Mucosa of descending colon (tissue), 3 donors: Measurements from ENCODE around the gene CLEC4G. TPM values are rescaled to one million over a fixed set of nuclear protein-coding genes. Genes with fewer than 3 reads are reported as not detected.
"Not testable (repeated sequence)": the region's sequence is repeated elsewhere in the genome, so short reads cannot be mapped to it uniquely, and the experiment has no call there.

Source experiments
- ATAC-seq: fragments of 200-7000 bp; cut with Tn5 transposase; one replicate; pipeline ENCODE4 v1.9.1; 2020; ENCODE audit warnings: mild to moderate bottlenecking, moderate library complexity
- DNase-seq, 3 donors: peaks; one replicate each; pipeline ENCODE4 v3.0.0-alpha.2; 2020
- H3K36me3 ChIP-seq: fragments of 200-600 bp; one replicate; pipeline ENCODE4 v1.8.0; 2021; ENCODE audit warnings: low read depth, mild to moderate bottlenecking
- H3K4me1 ChIP-seq: fragments of 200-600 bp; one replicate; pipeline ENCODE4 v1.8.0; 2021; ENCODE audit warnings: low read depth, mild to moderate bottlenecking
- H3K4me3 ChIP-seq: fragments of 200-600 bp; one replicate; pipeline ENCODE4 v1.8.0; 2021; ENCODE audit warnings: mild to moderate bottlenecking
- H3K9me3 ChIP-seq: fragments of 200-600 bp; one replicate; pipeline ENCODE4 v1.8.0; 2021; ENCODE audit warnings: mild to moderate bottlenecking
- CTCF ChIP-seq: fragments of 200-600 bp; IDR thresholded peaks from one replicate; pipeline ENCODE4 v1.8.0; 2022; ENCODE audit warnings: antibody characterized with exemption, mild to moderate bottlenecking
- intact Hi-C, 2 donors: fragments of 100-400 bp; cut with DNase I in 1 of 2; cut with micrococcal nuclease in 1 of 2; formaldehyde crosslinking; loops; one replicate each; pipeline versions ENCODE4 v1.11.0 to v1.11.1; 2022; cut with DNase I, micrococcal nuclease
- total RNA-seq, 3 donors: library from RNA; stranded (reverse); fragmentation: NEBNext Ultra II Directional in 2 of 3; extraction: Animal tissue kit (Norgen Biotek cat#: 25700) in 2 of 3; gene quantifications; one replicate each; pipeline versions ENCODE4 v1.2.1 to v1.2.4, GENCODE V29; 2021 to 2023
- donor health status: DM: no; HTN: no; CAD: no; lungs with moderate emphysema.
- donor health status: DM: no; HTN: no; CAD: no.
- donor health status: DM: no; HTN: yes; CAD: no.

Gene CLEC4G
- total RNA-seq, 3 donors from 2014 or later, result 1.3 to 2.5 TPM; not detected in 1

- no peak for DNase-seq
- ATAC-seq, result no peak
- intact Hi-C loops, result no loop called here
- H3K4me3 ChIP-seq, result no peak overlapping the region
- TF ChIP-seq CTCF, result no peak
- H3K9me3 ChIP-seq, result no peaks in the 10 kb centered on the region
- H3K36me3 ChIP-seq, result no peaks in the 10 kb centered on the region
- H3K4me1 ChIP-seq, result no peaks in the 10 kb centered on the region
Observed at GRCh38 chr19:7773841-7774240, 41.9 kb upstream of the CLEC4G start.

- Histone ChIP-seq H3K4me3 (no peak overlapping the region), H3K9me3 (no peaks in the 10 kb centered on the region), H3K4me1 (no peaks in the 10 kb centered on the region), H3K36me3 (no peaks in the 10 kb centered on the region)
- peak; percentile 46 for ATAC-seq
- intact Hi-C loops, result no loop called here
- no peak for DNase-seq
- TF ChIP-seq CTCF, result no peak
Observed at GRCh38 chr19:7772752-7773291, 40.9 kb upstream of the CLEC4G start.

GRCh38 chr19:7771072-7771471 lies 39.2 kb upstream of the CLEC4G start:
- no peak for DNase-seq
- no peak for ATAC-seq
- Histone ChIP-seq H3K36me3 (no peaks in the 10 kb centered on the region), H3K4me1 (no peaks in the 10 kb centered on the region), H3K4me3 (no peak overlapping the region), H3K9me3 (no peaks in the 10 kb centered on the region)
- TF ChIP-seq CTCF, result no peak
- intact Hi-C loops, result no loop called here

- intact Hi-C loops, result loop anchor here in 1 of 2 donors (2.0 kb wide), 1 partner anchor 36 kb away; no protein-coding TSS in a partner anchor
- Histone ChIP-seq H3K9me3 (no peaks in the 10 kb centered on the region), H3K4me3 (no peak overlapping the region), H3K36me3 (no peaks in the 10 kb centered on the region), H3K4me1 (no peaks in the 10 kb centered on the region)
- no peak for TF ChIP-seq CTCF
- DNase-seq, result no peak
- ATAC-seq, result no peak
Observed at GRCh38 chr19:7769171-7769570, 37.3 kb upstream of the CLEC4G start.

GRCh38 chr19:7767487-7767886 lies 35.6 kb upstream of the CLEC4G start:
- no peak for TF ChIP-seq CTCF
- H3K36me3 ChIP-seq, result no peaks in the 10 kb centered on the region
- no peak for DNase-seq
- H3K4me1 ChIP-seq, result no peaks in the 10 kb centered on the region
- no peak overlapping the region for H3K4me3 ChIP-seq
- intact Hi-C loops, result no loop called here
- ATAC-seq, result no peak
- no peaks in the 10 kb centered on the region for H3K9me3 ChIP-seq

GRCh38 chr19:7766535-7766934 lies 34.6 kb upstream of the CLEC4G start:
- no peak overlapping the region for H3K4me3 ChIP-seq
- no peak for ATAC-seq
- TF ChIP-seq CTCF, result no peak
- intact Hi-C loops, result no loop called here
- DNase-seq, result no peak
- no peaks in the 10 kb centered on the region for H3K9me3 ChIP-seq
- no peaks in the 10 kb centered on the region for H3K36me3 ChIP-seq
- H3K4me1 ChIP-seq, result no peaks in the 10 kb centered on the region

- H3K4me3 ChIP-seq, intact Hi-C loops, H3K36me3 ChIP-seq, DNase-seq, ATAC-seq, H3K4me1 ChIP-seq, H3K9me3 ChIP-seq: not testable (repeated sequence)
Observed at GRCh38 chr19:7765043-7765442, 33.1 kb upstream of the CLEC4G start.

- ATAC-seq, H3K4me3 ChIP-seq, intact Hi-C loops, H3K36me3 ChIP-seq, DNase-seq, H3K9me3 ChIP-seq, H3K4me1 ChIP-seq: not testable (repeated sequence)
Observed at GRCh38 chr19:7764157-7764556, 32.2 kb upstream of the CLEC4G start.
